ENCODE data around the gene IQSEC3. TPM values are rescaled to one million over a fixed set of nuclear protein-coding genes. Genes with fewer than 3 reads are reported as not detected.

The IQSEC3 gene
- total RNA-seq, 1 experiment from 2014 or later, result 0.55 TPM

DNA sequence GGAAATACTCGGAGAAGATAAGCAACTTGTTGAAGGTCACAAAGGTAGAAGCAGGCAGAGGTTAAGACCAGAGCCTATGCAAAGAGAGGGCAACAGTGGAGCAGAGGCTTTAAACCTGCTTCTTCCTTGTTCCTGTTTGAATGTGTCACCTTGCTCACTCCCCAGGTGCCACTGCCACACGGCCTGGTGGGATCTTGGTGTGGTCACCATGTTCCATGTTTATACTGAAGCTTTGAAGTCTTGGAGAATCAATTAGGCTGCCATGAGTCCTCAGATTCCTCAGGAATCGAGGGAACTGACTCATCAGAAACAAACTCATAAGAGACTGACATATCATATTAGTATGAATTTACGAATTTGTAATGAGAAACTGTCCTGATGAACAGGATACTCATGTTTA, 46.8 kb downstream of the IQSEC3 start:
- Histone ChIP-seq H2AK5ac (ENCODE audit: insufficient read length, low read length) (no peak overlapping the region), H3K27ac (ENCODE audit: insufficient read length, low read depth, low read length) (no peak overlapping the region), H3K23me2 (ENCODE audit: insufficient read length, low read depth, low read length, poor library complexity, severe bottlenecking) (no peaks in the 10 kb centered on the region), H3K79me1 (ENCODE audit: insufficient read depth, low read depth, low read length, poor library complexity, severe bottlenecking) (no peaks in the 10 kb centered on the region), H2BK20ac (ENCODE audit: low read depth, low read length, poor library complexity, severe bottlenecking) (no peak overlapping the region), H2BK5ac (ENCODE audit: insufficient read length, low read length) (no peak overlapping the region), H3K4me1 (ENCODE audit: insufficient read depth, low read length) (peaks cover 4% of the 10 kb centered on the region; the same call in 1 of the 2 replicates), H3K56ac (ENCODE audit: insufficient read length, low read depth, low read length) (no peak overlapping the region), H3K9me3 (ENCODE audit: control insufficient read depth, low read depth, low read length) (no peaks in the 10 kb centered on the region), H3T11ph (ENCODE audit: low read length) (no peak overlapping the region), H4K20me1 (ENCODE audit: control insufficient read depth, insufficient read depth, insufficient read length) (no peaks in the 10 kb centered on the region), H3K79me2 (ENCODE audit: insufficient read depth, low read length) (no peaks in the 10 kb centered on the region), H3K4me2 (ENCODE audit: insufficient read depth, insufficient read length, low read length) (no peak overlapping the region), H3K9ac (ENCODE audit: extremely low read depth, insufficient read length, low read length) (no peak overlapping the region), H2BK15ac (ENCODE audit: low read depth, low read length) (no peak overlapping the region), H4K5ac (ENCODE audit: insufficient read length, low read depth, low read length) (no peak overlapping the region), H2AFZ (ENCODE audit: low read length) (no peak overlapping the region), H2BK12ac (ENCODE audit: insufficient read length, low read depth, low read length) (no peak overlapping the region), H3K4ac (ENCODE audit: low read depth, low read length) (no peak overlapping the region), H4K91ac (ENCODE audit: insufficient read length, low read depth, low read length) (no peak overlapping the region), H3K27me3 (ENCODE audit: insufficient read depth, low read length) (no peaks in the 10 kb centered on the region), H3K14ac (ENCODE audit: insufficient read depth, low read length) (no peak overlapping the region), H3K23ac (ENCODE audit: insufficient read length, low read depth, low read length) (no peak overlapping the region), H4K8ac (replicated peaks; ENCODE audit: insufficient read length, low read depth, low read length) (no peak overlapping the region), H2BK120ac (ENCODE audit: low read depth, low read length, poor library complexity, severe bottlenecking) (no peak overlapping the region), H3K18ac (ENCODE audit: insufficient read length, low read depth, low read length) (no peak overlapping the region)
- WGBS (ENCODE audit: extremely low coverage, insufficient read length, low lambda C conversion rate), result no CpG with 5 or more reads among the region's 4 CpGs
- H3K4me1 Mint-ChIP-seq, result peaks cover 30 to 36% of the 10 kb centered on the region in 2 experiments
- H3K27ac Mint-ChIP-seq, result no peak overlapping the region
- H3K9me3 Mint-ChIP-seq, result no peaks in the 10 kb centered on the region
- no peaks in the 10 kb centered on the region; the same call in 1 of the 2 replicates for H3K27me3 Mint-ChIP-seq (ENCODE audit: low read depth)
- H3K4me3 Mint-ChIP-seq, result no peak overlapping the region
- TF ChIP-seq, protein P1, sequence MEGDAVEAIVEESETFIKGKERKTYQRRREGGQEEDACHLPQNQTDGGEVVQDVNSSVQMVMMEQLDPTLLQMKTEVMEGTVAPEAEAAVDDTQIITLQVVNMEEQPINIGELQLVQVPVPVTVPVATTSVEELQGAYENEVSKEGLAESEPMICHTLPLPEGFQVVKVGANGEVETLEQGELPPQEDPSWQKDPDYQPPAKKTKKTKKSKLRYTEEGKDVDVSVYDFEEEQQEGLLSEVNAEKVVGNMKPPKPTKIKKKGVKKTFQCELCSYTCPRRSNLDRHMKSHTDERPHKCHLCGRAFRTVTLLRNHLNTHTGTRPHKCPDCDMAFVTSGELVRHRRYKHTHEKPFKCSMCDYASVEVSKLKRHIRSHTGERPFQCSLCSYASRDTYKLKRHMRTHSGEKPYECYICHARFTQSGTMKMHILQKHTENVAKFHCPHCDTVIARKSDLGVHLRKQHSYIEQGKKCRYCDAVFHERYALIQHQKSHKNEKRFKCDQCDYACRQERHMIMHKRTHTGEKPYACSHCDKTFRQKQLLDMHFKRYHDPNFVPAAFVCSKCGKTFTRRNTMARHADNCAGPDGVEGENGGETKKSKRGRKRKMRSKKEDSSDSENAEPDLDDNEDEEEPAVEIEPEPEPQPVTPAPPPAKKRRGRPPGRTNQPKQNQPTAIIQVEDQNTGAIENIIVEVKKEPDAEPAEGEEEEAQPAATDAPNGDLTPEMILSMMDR (conservative IDR thresholded peaks at IDR 0.05), result no peak
- no peak for DNase-seq
- no peaks in the 10 kb centered on the region for H3K36me3 Mint-ChIP-seq (ENCODE audit: insufficient read depth in 1 of 3, low read depth in 3 of 3)

Measured in H9 (cell line).